GM21723 (cell line): ENCODE data around the gene G6PD.
"Not testable (repeated sequence)": the region's sequence is repeated elsewhere in the genome, so short reads cannot be mapped to it uniquely, and the experiment has no call there.

Experiments used
- ATAC-seq: cut with Tn5 transposase; IDR thresholded peaks from one replicate; pipeline ENCODE4 v1.9.1; 2021; ENCODE audit warnings: mild to moderate bottlenecking, moderate library complexity; ENCODE audit not compliant: unreplicated experiment

The G6PD gene

GRCh38 chrX:154545673-154546274, 872 bp downstream of the G6PD start:
- ATAC-seq, result no peak

- no peak for ATAC-seq
Observed at GRCh38 chrX:154542723-154543424, 3.8 kb downstream of the G6PD start.

- no peak for ATAC-seq
Observed at GRCh38 chrX:154541896-154542722, 4.5 kb downstream of the G6PD start.

- ATAC-seq, result no peak
Observed at GRCh38 chrX:154541589-154541895, 5.1 kb downstream of the G6PD start.

GRCh38 chrX:154540897-154541535, 5.6 kb downstream of the G6PD start:
- no peak for ATAC-seq

- not testable (repeated sequence) for ATAC-seq
Observed at GRCh38 chrX:154540365-154540764, 6.3 kb downstream of the G6PD start.

GRCh38 chrX:154539077-154539476, 7.6 kb downstream of the G6PD start:
- ATAC-seq, result no peak

- no peak for ATAC-seq
Observed at GRCh38 chrX:154535892-154536291, 10.8 kb downstream of the G6PD start.

- ATAC-seq, result peak; percentile 92
Observed at GRCh38 chrX:154534526-154535322, 11.9 kb downstream of the G6PD start.

- no peak for ATAC-seq
Observed at GRCh38 chrX:154532690-154533089, 14.0 kb downstream of the G6PD start.

- no peak for ATAC-seq
Observed at GRCh38 chrX:154531626-154532025, 15.0 kb downstream of the G6PD start.

- ATAC-seq, result no peak
Observed at GRCh38 chrX:154530286-154530685, 16.4 kb downstream of the G6PD start.

GRCh38 chrX:154529206-154529612, 17.4 kb downstream of the G6PD start:
- no peak for ATAC-seq

- ATAC-seq, result peak; percentile 82
Observed at GRCh38 chrX:154526901-154527675, 19.6 kb downstream of the G6PD start.

- no peak for ATAC-seq
Observed at GRCh38 chrX:154525606-154526490, 20.8 kb downstream of the G6PD start.

GRCh38 chrX:154519389-154519788, 27.3 kb downstream of the G6PD start:
- no peak for ATAC-seq

GRCh38 chrX:154517101-154517781, 29.4 kb downstream of the G6PD start:
- no peak for ATAC-seq

- ATAC-seq, result no peak
Observed at GRCh38 chrX:154516656-154517100, 30.0 kb downstream of the G6PD start.
